HepG2 (cell line): ENCODE data around the gene PRADC1. TPM values are rescaled to one million over a fixed set of nuclear protein-coding genes. Genes with fewer than 3 reads are reported as not detected.

Experiments
- CBFB ChIP-seq: sonication (generic); formaldehyde crosslinking; IDR thresholded peaks from 2 replicates; pipeline ENCODE4 v1.4.0; 2020; ENCODE audit warnings: missing genetic modification reagents
- CC2D1A ChIP-seq: sonication (generic); formaldehyde crosslinking; IDR thresholded peaks from 2 replicates; pipeline ENCODE4 v1.8.1; 2023; ENCODE audit warnings: mild to moderate bottlenecking, missing genetic modification reagents
- CREB1 ChIP-seq, 2 experiments: fragments of 450-650 bp in 1 of 2; IDR thresholded peaks; 2 replicates each; pipeline ENCODE4 v1.6.1; 2016 to 2017; ENCODE audit warnings: control low read depth in 1 of 2, mild to moderate bottlenecking in 1 of 2, missing compliant biosample characterization in 1 of 2, missing genetic modification characterization in 1 of 2
- E2F2 ChIP-seq: sonication (generic); formaldehyde crosslinking; IDR thresholded peaks from 2 replicates; pipeline ENCODE4 v1.4.0; 2020; ENCODE audit warnings: missing genetic modification reagents, borderline replicate concordance
- LCORL ChIP-seq, 2 experiments: fragments of 450-650 bp in 1 of 2; sonication (generic) in 1 of 2; formaldehyde crosslinking in 1 of 2; IDR thresholded peaks; 2 replicates each; pipeline versions ENCODE4 v1.5.0 to v1.6.1; 2017 to 2020; ENCODE audit warnings: antibody characterized with exemption in 1 of 2, missing genetic modification reagents in 1 of 2
- NFYC ChIP-seq: IDR thresholded peaks from 2 replicates; pipeline ENCODE4 v1.6.1; 2016; ENCODE audit warnings: missing genetic modification reagents, missing compliant biosample characterization
- PATZ1 ChIP-seq: sonication (generic); formaldehyde crosslinking; IDR thresholded peaks from 2 replicates; pipeline ENCODE4 v1.4.0; 2020; ENCODE audit warnings: missing genetic modification reagents
- PHF5A ChIP-seq: IDR thresholded peaks from one replicate; pipeline ENCODE4 v1.6.1; 2018; ENCODE audit warnings: low read depth, missing genetic modification reagents; ENCODE audit not compliant: unreplicated experiment
- PITX1 ChIP-seq: sonication (generic); formaldehyde crosslinking; IDR thresholded peaks from 2 replicates; pipeline ENCODE4 v1.5.1; 2020; ENCODE audit warnings: mild to moderate bottlenecking, missing genetic modification reagents
- POLR2G ChIP-seq: fragments of 200-400 bp; formaldehyde crosslinking; IDR thresholded peaks from 2 replicates; pipeline ENCODE4 v1.6.1; 2018; ENCODE audit warnings: mild to moderate bottlenecking, low read depth, low read length, moderate library complexity
- RAD51 ChIP-seq: fragments of 450-650 bp; IDR thresholded peaks from 2 replicates; pipeline ENCODE4 v1.6.1; 2016; ENCODE audit warnings: borderline replicate concordance
- RFX1 ChIP-seq: fragments of 450-650 bp; IDR thresholded peaks from 2 replicates; pipeline ENCODE4 v1.6.1; 2017
- SKIL ChIP-seq: sonication (generic); formaldehyde crosslinking; IDR thresholded peaks from 2 replicates; pipeline ENCODE4 v1.8.0; 2022; ENCODE audit warnings: missing genetic modification reagents, mild to moderate bottlenecking, moderate library complexity, borderline replicate concordance
- SMAD3 ChIP-seq: sonication (generic); formaldehyde crosslinking; IDR thresholded peaks from 2 replicates; pipeline ENCODE4 v1.4.0; 2020; ENCODE audit warnings: missing genetic modification reagents
- SMYD3 ChIP-seq: sonication (generic); formaldehyde crosslinking; IDR thresholded peaks from 2 replicates; pipeline ENCODE4 v1.8.1; 2023; ENCODE audit warnings: mild to moderate bottlenecking, missing genetic modification reagents
- TBL1XR1 ChIP-seq: fragments of 150-350 bp; IDR thresholded peaks from 2 replicates; pipeline ENCODE4 v1.6.1; 2014; ENCODE audit warnings: borderline replicate concordance, low read length; ENCODE audit not compliant: partially characterized antibody
- TCF12 ChIP-seq, 2 experiments: fragments of 450-650 bp in 1 of 2; sonication (generic) in 1 of 2; formaldehyde crosslinking in 1 of 2; IDR thresholded peaks; 2 replicates each; pipeline versions ENCODE4 v1.6.1 to v1.8.0; 2017 to 2022; ENCODE audit warnings: antibody characterized with exemption in 1 of 2, mild to moderate bottlenecking in 1 of 2, missing genetic modification reagents in 1 of 2, moderate library complexity in 1 of 2
- ZFP91 ChIP-seq: sonication (generic); formaldehyde crosslinking; IDR thresholded peaks from 2 replicates; pipeline ENCODE4 v1.9.0; 2022; ENCODE audit warnings: missing genetic modification reagents, mild to moderate bottlenecking, borderline replicate concordance
- ZKSCAN1 ChIP-seq: fragments of 150-350 bp; IDR thresholded peaks from 2 replicates; pipeline ENCODE4 v1.6.1; 2014; ENCODE audit warnings: low read length
- ZNF205 ChIP-seq: IDR thresholded peaks from 2 replicates; pipeline ENCODE4 v1.6.1; 2018; ENCODE audit warnings: missing biosample characterization, missing genetic modification reagents
- ZNF552 ChIP-seq: sonication (generic); formaldehyde crosslinking; IDR thresholded peaks from 2 replicates; pipeline ENCODE4 v1.9.0; 2022; ENCODE audit warnings: missing genetic modification reagents, mild to moderate bottlenecking, borderline replicate concordance
- ZNF773 ChIP-seq: sonication (generic); formaldehyde crosslinking; IDR thresholded peaks from 2 replicates; pipeline ENCODE4 v1.4.0; 2020; ENCODE audit warnings: missing genetic modification reagents, borderline replicate concordance
- polyA plus RNA-seq, 8 experiments: library from polyadenylated mRNA; depleted of rRNA in 3 of 8; stranded (reverse) in 7 of 8; unstranded in 1 of 8; fragments of >200 nt; fragmentation: Illumina TruSeq in 4 of 8; extraction: Trizol in 4 of 8; gene quantifications; 2 replicates each; pipeline versions ENCODE4 v1.2.1 to v1.2.3, GENCODE V29; 2011 to 2016; ENCODE audit warnings: low read depth in 4 of 8, missing spikeins in 1 of 8, mixed read lengths in 1 of 8; ENCODE audit not compliant: insufficient read depth in 1 of 8
- total RNA-seq, 5 experiments: library from RNA; depleted of rRNA; stranded (reverse); fragments of >200 nt; fragmentation: Illumina TruSeq; extraction: Trizol; gene quantifications; 2 replicates each; pipeline ENCODE4 v1.2.3, GENCODE V29; 2016; ENCODE audit warnings: low read depth in 1 of 5

PRADC1 gene
- total and polyA plus RNA-seq, 2 of the 13 experiments (the other 11 are each of a cell fraction or from before 2014, with no cell fraction given) = 12.1 to 37.2 TPM

- no peak for TF ChIP-seq CC2D1A (CRISPR knock-in tag)
- no peak for TF ChIP-seq POLR2G
- no peak for TF ChIP-seq TBL1XR1
- TF ChIP-seq TCF12 (IDR thresholded peaks at IDR 0.05) = no peak
- no peak for TF ChIP-seq TCF12 (CRISPR knock-in tag; IDR thresholded peaks at IDR 0.05)
- TF ChIP-seq ZKSCAN1 = no peak
- no peak for TF ChIP-seq LCORL (IDR thresholded peaks at IDR 0.05)
- peak; percentile 73; the same call in 1 of the 2 replicates for TF ChIP-seq LCORL (CRISPR knock-in tag; IDR thresholded peaks at IDR 0.05)
- peak; percentile 89 for TF ChIP-seq PATZ1 (CRISPR knock-in tag)
- peak; percentile 57; the same call in 1 of the 2 replicates for TF ChIP-seq CBFB (CRISPR knock-in tag)
- no peak for TF ChIP-seq CREB1 (IDR thresholded peaks at IDR 0.05)
- peak; percentile 3; the same call in 1 of the 2 replicates for TF ChIP-seq CREB1 (CRISPR knock-in tag; IDR thresholded peaks at IDR 0.05)
- peak; percentile 32 for TF ChIP-seq PHF5A
- no peak for TF ChIP-seq NFYC
- TF ChIP-seq RFX1 = no peak
- TF ChIP-seq SMYD3 (CRISPR knock-in tag) = no peak
- TF ChIP-seq ZNF773 (CRISPR knock-in tag) = 0 out of 2 replicates have a peak, but pooled peaks have one; percentile 73
- TF ChIP-seq SKIL (CRISPR knock-in tag) = no peak
- TF ChIP-seq ZNF205 (CRISPR knock-in tag) = peak; percentile 74
- TF ChIP-seq E2F2 = 0 out of 2 replicates have a peak, but pooled peaks have one; percentile 71
- peak; percentile 41 for TF ChIP-seq ZFP91 (CRISPR knock-in tag)
- TF ChIP-seq ZNF552 = no peak
- TF ChIP-seq SMAD3 (CRISPR knock-in tag) = peak; percentile 63; the same call in 1 of the 2 replicates
- no peak for TF ChIP-seq RAD51
- TF ChIP-seq PITX1 (CRISPR knock-in tag) = peak; percentile 42; the same call in 1 of the 2 replicates
Measured at GRCh38 chr2:73212448-73213176, 20.4 kb downstream of the PRADC1 start (continued).
